ENCODE results near the gene IL17A. TPM values are rescaled to one million over a fixed set of nuclear protein-coding genes. Genes with fewer than 3 reads are reported as not detected.

Gene IL17A
- total RNA-seq, 4 donors from 2014 or later: not detected

- Histone ChIP-seq H3K27me3 (no peaks in the 10 kb centered on the region), H3K4me1 (no peaks in the 10 kb centered on the region), H3K4me3 (no peak overlapping the region), H3K27ac (replicated peaks in 1 of 4) (no peak overlapping the region), H3K9me3 (no peaks in the 10 kb centered on the region), H3K36me3 (no peaks in the 10 kb centered on the region)
- WGBS: 79% methylated on average over 5 of the region's 5 CpGs
- no peak for TF ChIP-seq CTCF (IDR thresholded peaks at IDR 0.05)
- no peak for TF ChIP-seq EP300 (IDR thresholded peaks at IDR 0.05)
- no peak for TF ChIP-seq POLR2AphosphoS5 (IDR thresholded peaks at IDR 0.05)
- TF ChIP-seq POLR2A (IDR thresholded peaks at IDR 0.05; ENCODE audit: low read depth): no peak
- DNase-seq (ENCODE audit: extremely low spot score): no peak
- intact Hi-C loops (cut with DNase I): no loop called here
Observed at GRCh38 chr6:52186480-52186879, 305 bp downstream of the IL17A start.

- Histone ChIP-seq H3K4me3 (no peak overlapping the region), H3K9me3 (no peaks in the 10 kb centered on the region), H3K27me3 (no peaks in the 10 kb centered on the region), H3K36me3 (no peaks in the 10 kb centered on the region), H3K4me1 (no peaks in the 10 kb centered on the region), H3K27ac (replicated peaks in 1 of 4) (no peak overlapping the region)
- DNase-seq (ENCODE audit: extremely low spot score): no peak
- TF ChIP-seq CTCF (IDR thresholded peaks at IDR 0.05) (no peak), POLR2AphosphoS5 (IDR thresholded peaks at IDR 0.05) (no peak), POLR2A (IDR thresholded peaks at IDR 0.05; ENCODE audit: low read depth) (no peak), EP300 (IDR thresholded peaks at IDR 0.05) (no peak)
- intact Hi-C loops (cut with DNase I): no loop called here
- WGBS: 86% methylated on average over 1 of the region's 1 CpG
Observed at GRCh38 chr6:52187098-52187497, 923 bp downstream of the IL17A start.

GRCh38 chr6:52189974-52190373 is 3.8 kb downstream of the IL17A start:
- 98% methylated on average over 2 of the region's 2 CpGs for WGBS

GRCh38 chr6:52190409-52190808 is 4.2 kb downstream of the IL17A start:
- Histone ChIP-seq H3K27me3 (no peaks in the 10 kb centered on the region), H3K27ac (replicated peaks in 1 of 4) (no peak overlapping the region), H3K36me3 (no peaks in the 10 kb centered on the region), H3K9me3 (no peaks in the 10 kb centered on the region), H3K4me1 (no peaks in the 10 kb centered on the region), H3K4me3 (no peak overlapping the region)
- TF ChIP-seq EP300 (IDR thresholded peaks at IDR 0.05) (no peak), CTCF (IDR thresholded peaks at IDR 0.05) (no peak), POLR2AphosphoS5 (IDR thresholded peaks at IDR 0.05) (no peak), POLR2A (IDR thresholded peaks at IDR 0.05; ENCODE audit: low read depth) (no peak)
- intact Hi-C loops (cut with DNase I): no loop called here
- DNase-seq (ENCODE audit: extremely low spot score): no peak
- 71% methylated on average over 3 of the region's 3 CpGs for WGBS

More at GRCh38 chr6:52189974-52190373, 3.8 kb downstream of the IL17A start:
- no peak overlapping the region for H3K27ac ChIP-seq (replicated peaks in 1 of 4)
- no peak overlapping the region for H3K4me3 ChIP-seq
- no peaks in the 10 kb centered on the region for H3K9me3 ChIP-seq
- no peaks in the 10 kb centered on the region for H3K4me1 ChIP-seq
- intact Hi-C loops (cut with DNase I): no loop called here
- TF ChIP-seq POLR2A (IDR thresholded peaks at IDR 0.05; ENCODE audit: low read depth): no peak
- no peak for TF ChIP-seq CTCF (IDR thresholded peaks at IDR 0.05)
- TF ChIP-seq EP300 (IDR thresholded peaks at IDR 0.05): no peak
- no peak for TF ChIP-seq POLR2AphosphoS5 (IDR thresholded peaks at IDR 0.05)
- no peaks in the 10 kb centered on the region for H3K27me3 ChIP-seq
- no peaks in the 10 kb centered on the region for H3K36me3 ChIP-seq
- DNase-seq (ENCODE audit: extremely low spot score): no peak

GRCh38 chr6:52191824-52192223 is 5.6 kb downstream of the IL17A start:
- Histone ChIP-seq H3K4me1 (no peaks in the 10 kb centered on the region), H3K27me3 (no peaks in the 10 kb centered on the region), H3K36me3 (no peaks in the 10 kb centered on the region), H3K27ac (replicated peaks in 1 of 4) (no peak overlapping the region), H3K9me3 (no peaks in the 10 kb centered on the region), H3K4me3 (no peak overlapping the region)
- WGBS: 65% methylated on average over 3 of the region's 3 CpGs
- TF ChIP-seq POLR2AphosphoS5 (IDR thresholded peaks at IDR 0.05) (no peak), POLR2A (IDR thresholded peaks at IDR 0.05; ENCODE audit: low read depth) (no peak), EP300 (IDR thresholded peaks at IDR 0.05) (no peak), CTCF (IDR thresholded peaks at IDR 0.05) (no peak)
- no peak for DNase-seq (ENCODE audit: extremely low spot score)
- intact Hi-C loops (cut with DNase I): no loop called here

All from esophagus muscularis mucosa (tissue), 4 donors.